ENCODE data around the gene SSRP1.

GRCh38 chr11:57364851-57365660, 29.4 kb upstream of the SSRP1 start:
- TF ChIP-seq CTCF (conservative IDR thresholded peaks at IDR 0.05) (no peak), EZH2 (IDR thresholded peaks at IDR 0.05; ENCODE audit: low read depth) (no peak)
